HG03521 (cell line): ENCODE results near the gene MATN1.

Source experiments
- ATAC-seq: cut with Tn5 transposase; IDR thresholded peaks from one replicate; pipeline ENCODE4 v1.9.1; 2021; ENCODE audit warnings: mild to moderate bottlenecking, moderate library complexity; ENCODE audit not compliant: unreplicated experiment

The MATN1 gene

GRCh38 chr1:30684881-30685795 lies 38.2 kb downstream of the MATN1 start:
- ATAC-seq = no peak

- no peak for ATAC-seq
Measured at GRCh38 chr1:30684259-30684658, 39.1 kb downstream of the MATN1 start.

GRCh38 chr1:30683699-30684098 lies 39.7 kb downstream of the MATN1 start:
- no peak for ATAC-seq

GRCh38 chr1:30682396-30683275 lies 40.7 kb downstream of the MATN1 start:
- ATAC-seq = no peak

- no peak for ATAC-seq
Measured at GRCh38 chr1:30681782-30682181, 41.6 kb downstream of the MATN1 start.

- ATAC-seq = no peak
Measured at GRCh38 chr1:30680879-30681278, 42.5 kb downstream of the MATN1 start.

- ATAC-seq = no peak
Measured at GRCh38 chr1:30680429-30680828, 43.0 kb downstream of the MATN1 start.

- ATAC-seq = no peak
Measured at GRCh38 chr1:30679976-30680305, 43.4 kb downstream of the MATN1 start.

GRCh38 chr1:30679201-30679975 lies 44.0 kb downstream of the MATN1 start:
- ATAC-seq = no peak

- ATAC-seq = no peak
Measured at GRCh38 chr1:30678209-30678608, 45.2 kb downstream of the MATN1 start.

GRCh38 chr1:30677471-30677870 lies 45.9 kb downstream of the MATN1 start:
- ATAC-seq = no peak

GRCh38 chr1:30675761-30676160 lies 47.6 kb downstream of the MATN1 start:
- ATAC-seq = no peak

- ATAC-seq = no peak
Measured at GRCh38 chr1:30675289-30675688, 48.1 kb downstream of the MATN1 start.

- ATAC-seq = no peak
Measured at GRCh38 chr1:30673395-30673794, 50.0 kb downstream of the MATN1 start.

- ATAC-seq = no peak
Measured at GRCh38 chr1:30672661-30673060, 50.7 kb downstream of the MATN1 start.

GRCh38 chr1:30670240-30671060 lies 52.9 kb downstream of the MATN1 start:
- ATAC-seq = no peak

- ATAC-seq = no peak
Measured at GRCh38 chr1:30668546-30669327, 54.6 kb downstream of the MATN1 start.

GRCh38 chr1:30668024-30668423 lies 55.4 kb downstream of the MATN1 start:
- no peak for ATAC-seq

GRCh38 chr1:30666756-30667273 lies 56.6 kb downstream of the MATN1 start:
- ATAC-seq = no peak
